ENCODE results near the gene NEURL3.
"Not testable (repeated sequence)": the region's sequence is repeated elsewhere in the genome, so short reads cannot be mapped to it uniquely, and the experiment has no call there.

Gene NEURL3

GRCh38 chr2:96477458-96477857 is 27.7 kb downstream of the NEURL3 start:
- DNase-seq, result no peak

- DNase-seq, result no peak
Measured at GRCh38 chr2:96471772-96472171, 33.4 kb downstream of the NEURL3 start.

GRCh38 chr2:96470636-96471035 is 34.5 kb downstream of the NEURL3 start:
- no peak for DNase-seq

GRCh38 chr2:96470109-96470508 is 35.0 kb downstream of the NEURL3 start:
- no peak for DNase-seq

- DNase-seq, result no peak
Measured at GRCh38 chr2:96468904-96469303, 36.3 kb downstream of the NEURL3 start.

GRCh38 chr2:96464651-96465050 is 40.5 kb downstream of the NEURL3 start:
- DNase-seq, result no peak

GRCh38 chr2:96464061-96464460 is 41.1 kb downstream of the NEURL3 start:
- DNase-seq, result no peak

- peak; percentile 19 for DNase-seq
Measured at GRCh38 chr2:96463119-96463518, 42.0 kb downstream of the NEURL3 start.

- DNase-seq, result not testable (repeated sequence)
Measured at GRCh38 chr2:96461616-96462015, 43.5 kb downstream of the NEURL3 start.

GRCh38 chr2:96452053-96452452 is 53.1 kb downstream of the NEURL3 start:
- DNase-seq, result no peak

- no peak for DNase-seq
Measured at GRCh38 chr2:96449637-96450036, 55.5 kb downstream of the NEURL3 start.

GRCh38 chr2:96449174-96449573 is 56.0 kb downstream of the NEURL3 start:
- no peak for DNase-seq

GRCh38 chr2:96447726-96448125 is 57.4 kb downstream of the NEURL3 start:
- no peak for DNase-seq

All from MV-4-11 (cell line).